ENCODE data around the gene NOL4L. TPM values are rescaled to one million over a fixed set of nuclear protein-coding genes. Genes with fewer than 3 reads are reported as not detected.

NOL4L gene
- polyA plus RNA-seq, 1 donor (not counting 4 experiments of a cell fraction or from before 2014, with no cell fraction given), result 1.0 TPM

DNA sequence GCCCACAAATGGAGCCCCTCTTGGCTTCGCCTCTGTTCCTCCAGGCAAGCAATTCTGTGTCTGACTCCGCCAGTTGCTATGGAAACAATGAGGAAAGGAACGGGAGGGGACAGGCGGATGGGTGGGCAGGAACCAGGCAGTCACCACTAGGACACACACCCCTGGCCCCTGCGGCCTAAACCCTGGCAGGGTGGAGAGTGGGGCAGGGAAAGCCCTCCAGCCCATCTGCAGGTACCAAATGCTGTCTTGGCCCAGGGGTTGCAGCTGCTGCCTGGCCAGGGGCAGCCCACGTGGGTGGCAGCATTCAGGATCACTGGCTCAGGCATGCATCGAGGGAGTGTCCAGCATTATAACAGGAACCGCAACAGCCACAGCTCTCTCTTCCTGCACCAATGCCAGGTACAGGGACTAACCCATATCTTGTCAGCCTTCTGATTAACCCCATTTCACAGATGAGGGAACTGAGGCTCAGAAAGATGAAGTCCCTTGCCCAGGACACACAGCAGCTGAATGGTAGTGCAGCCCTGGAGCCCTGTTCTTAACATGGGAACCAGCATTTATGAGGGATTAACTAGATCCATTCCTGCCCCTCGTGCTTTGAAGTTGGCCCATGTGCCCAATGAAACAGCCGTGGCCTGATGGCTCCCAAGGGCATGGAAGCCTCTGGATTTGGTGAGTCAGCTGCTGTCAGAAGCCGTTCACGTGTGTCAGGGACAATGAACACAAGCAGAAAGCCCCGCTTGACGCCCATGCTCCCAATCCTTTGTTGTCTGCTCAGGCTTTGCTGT is 66.3 kb downstream of the NOL4L start:
- H3K27ac ChIP-seq (ENCODE audit: control insufficient read depth, insufficient read depth, low read length), result no peak overlapping the region
- TF ChIP-seq EZH2 (IDR thresholded peaks at IDR 0.05; ENCODE audit: low read length), result no peak
- TF ChIP-seq, protein P1, sequence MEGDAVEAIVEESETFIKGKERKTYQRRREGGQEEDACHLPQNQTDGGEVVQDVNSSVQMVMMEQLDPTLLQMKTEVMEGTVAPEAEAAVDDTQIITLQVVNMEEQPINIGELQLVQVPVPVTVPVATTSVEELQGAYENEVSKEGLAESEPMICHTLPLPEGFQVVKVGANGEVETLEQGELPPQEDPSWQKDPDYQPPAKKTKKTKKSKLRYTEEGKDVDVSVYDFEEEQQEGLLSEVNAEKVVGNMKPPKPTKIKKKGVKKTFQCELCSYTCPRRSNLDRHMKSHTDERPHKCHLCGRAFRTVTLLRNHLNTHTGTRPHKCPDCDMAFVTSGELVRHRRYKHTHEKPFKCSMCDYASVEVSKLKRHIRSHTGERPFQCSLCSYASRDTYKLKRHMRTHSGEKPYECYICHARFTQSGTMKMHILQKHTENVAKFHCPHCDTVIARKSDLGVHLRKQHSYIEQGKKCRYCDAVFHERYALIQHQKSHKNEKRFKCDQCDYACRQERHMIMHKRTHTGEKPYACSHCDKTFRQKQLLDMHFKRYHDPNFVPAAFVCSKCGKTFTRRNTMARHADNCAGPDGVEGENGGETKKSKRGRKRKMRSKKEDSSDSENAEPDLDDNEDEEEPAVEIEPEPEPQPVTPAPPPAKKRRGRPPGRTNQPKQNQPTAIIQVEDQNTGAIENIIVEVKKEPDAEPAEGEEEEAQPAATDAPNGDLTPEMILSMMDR (optimal IDR thresholded peaks at IDR 0.05 in 1 of 3, IDR thresholded peaks at IDR 0.05 in 1 of 3, conservative IDR thresholded peaks at IDR 0.05 in 1 of 3; ENCODE audit: extremely low read depth in 1 of 3, insufficient read depth in 2 of 3, low read length in 3 of 3), result no peak
- peaks cover 39% of the 10 kb centered on the region for H3K27me3 ChIP-seq (ENCODE audit: control insufficient read depth, extremely low read depth, insufficient read depth, low read length)
- no peaks in the 10 kb centered on the region for H3K79me2 ChIP-seq (ENCODE audit: control insufficient read depth, insufficient read depth, low read length)
- H4K20me1 ChIP-seq (ENCODE audit: control insufficient read depth, extremely low read depth, insufficient read depth, low read length), result peaks cover 4% of the 10 kb centered on the region
- H3K4me3 ChIP-seq (ENCODE audit: control insufficient read depth in 2 of 3, extremely low read depth in 1 of 3, insufficient read depth in 2 of 3, low read depth in 1 of 3, low read length in 3 of 3), result no peak overlapping the region
- FAIRE-seq (no peak), DNase-seq (ENCODE audit: low read depth, low spot score) (no peak)
- no peaks in the 10 kb centered on the region for H3K9me3 ChIP-seq (ENCODE audit: control insufficient read depth, low read depth, low read length)
- H3K9me1 ChIP-seq (ENCODE audit: control insufficient read depth, extremely low read depth, insufficient read depth, low read length), result no peaks in the 10 kb centered on the region
- dilution Hi-C loops (cut with MboI; ENCODE audit: extremely low pct_ligation_motif_present, low sequenced_read_pairs), result loop anchor here (25.0 kb wide), 1 partner anchor 119 kb away; no protein-coding TSS in a partner anchor
- H2AFZ ChIP-seq (ENCODE audit: control insufficient read depth, low read length), result no peak overlapping the region
- no peaks in the 10 kb centered on the region for H3K4me1 ChIP-seq (ENCODE audit: control insufficient read depth, extremely low read depth, insufficient read depth, low read length)
- no peaks in the 10 kb centered on the region for H3K36me3 ChIP-seq (ENCODE audit: control insufficient read depth in 2 of 2, extremely low read depth in 1 of 2, insufficient read depth in 2 of 2, low read length in 2 of 2)
- H3K4me2 ChIP-seq (ENCODE audit: control insufficient read depth, extremely low read depth, insufficient read depth, low read depth, low read length), result no peak overlapping the region
- H3K9ac ChIP-seq (ENCODE audit: control insufficient read depth, extremely low read depth, insufficient read depth, low read length), result no peak overlapping the region

DNA sequence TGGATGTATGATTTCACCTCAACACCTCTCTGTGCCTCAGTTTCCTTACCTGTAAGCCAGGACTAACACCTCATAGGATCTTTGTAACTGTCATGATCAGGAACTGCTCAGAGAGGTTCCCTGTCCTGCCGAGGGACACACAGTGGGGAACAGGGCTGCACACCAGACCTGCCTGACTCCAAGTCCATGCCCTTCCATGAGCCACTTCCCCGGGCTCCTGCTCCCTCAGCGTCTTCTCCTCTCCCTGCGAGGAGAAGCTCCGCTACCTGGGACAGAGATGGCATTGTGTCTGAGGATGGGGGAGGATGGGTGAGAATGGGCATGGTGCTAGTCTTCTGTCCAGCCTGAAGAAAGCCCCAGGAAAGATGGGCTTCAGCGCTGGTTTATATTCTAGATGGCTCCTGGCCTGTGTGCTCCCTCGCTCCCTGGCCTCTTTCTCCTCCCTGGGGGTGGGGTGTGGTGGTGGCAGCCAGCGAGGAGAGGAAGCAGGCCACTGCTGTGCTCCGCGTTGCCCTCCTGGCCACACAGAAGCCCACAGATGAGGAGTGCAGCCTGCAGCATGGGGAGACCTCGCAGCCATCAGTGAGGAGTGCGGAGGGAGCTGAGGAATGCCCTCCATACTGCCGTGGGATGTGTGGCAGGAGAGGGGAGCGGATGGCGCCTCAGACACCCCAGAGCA is 67.1 kb downstream of the NOL4L start:
- H3K4me1 ChIP-seq (ENCODE audit: control insufficient read depth, extremely low read depth, insufficient read depth, low read length), result no peaks in the 10 kb centered on the region
- no peaks in the 10 kb centered on the region for H3K36me3 ChIP-seq (ENCODE audit: control insufficient read depth in 2 of 2, extremely low read depth in 1 of 2, insufficient read depth in 2 of 2, low read length in 2 of 2)
- TF ChIP-seq, protein P1 (optimal IDR thresholded peaks at IDR 0.05 in 1 of 3, IDR thresholded peaks at IDR 0.05 in 1 of 3, conservative IDR thresholded peaks at IDR 0.05 in 1 of 3; ENCODE audit: extremely low read depth in 1 of 3, insufficient read depth in 2 of 3, low read length in 3 of 3), result no peak
- no peak for TF ChIP-seq EZH2 (IDR thresholded peaks at IDR 0.05; ENCODE audit: low read length)
- no peaks in the 10 kb centered on the region for H3K9me1 ChIP-seq (ENCODE audit: control insufficient read depth, extremely low read depth, insufficient read depth, low read length)
- DNase-seq (ENCODE audit: low read depth, low spot score) (no peak), FAIRE-seq (no peak)
- H4K20me1 ChIP-seq (ENCODE audit: control insufficient read depth, extremely low read depth, insufficient read depth, low read length), result peaks cover 4% of the 10 kb centered on the region
- no peak overlapping the region for H3K27ac ChIP-seq (ENCODE audit: control insufficient read depth, insufficient read depth, low read length)
- dilution Hi-C loops (cut with MboI; ENCODE audit: extremely low pct_ligation_motif_present, low sequenced_read_pairs), result loop anchor here (25.0 kb wide), 1 partner anchor 119 kb away; no protein-coding TSS in a partner anchor
- no peak overlapping the region for H3K4me3 ChIP-seq (ENCODE audit: control insufficient read depth in 2 of 3, extremely low read depth in 1 of 3, insufficient read depth in 2 of 3, low read depth in 1 of 3, low read length in 3 of 3)
- H3K79me2 ChIP-seq (ENCODE audit: control insufficient read depth, insufficient read depth, low read length), result no peaks in the 10 kb centered on the region
- H3K27me3 ChIP-seq (ENCODE audit: control insufficient read depth, extremely low read depth, insufficient read depth, low read length), result peaks cover 32% of the 10 kb centered on the region
- no peak overlapping the region for H2AFZ ChIP-seq (ENCODE audit: control insufficient read depth, low read length)
- no peak overlapping the region for H3K4me2 ChIP-seq (ENCODE audit: control insufficient read depth, extremely low read depth, insufficient read depth, low read depth, low read length)
- H3K9me3 ChIP-seq (ENCODE audit: control insufficient read depth, low read depth, low read length), result no peaks in the 10 kb centered on the region
- H3K9ac ChIP-seq (ENCODE audit: control insufficient read depth, extremely low read depth, insufficient read depth, low read length), result no peak overlapping the region

Measured in keratinocyte (primary cell).